WTC11 (cell line): ENCODE measurements around the gene TWF2. TPM values are rescaled to one million over a fixed set of nuclear protein-coding genes. Genes with fewer than 3 reads are reported as not detected.

ENCODE experiments used
- ATAC-seq: fragments of 200-7000 bp; cut with Tn5 transposase; 2 replicates; pipeline ENCODE4 v1.10.0; 2021; ENCODE audit warnings: mild to moderate bottlenecking, moderate library complexity
- CTCF ChIA-PET: fragments of 300-600 bp; sonication (Branson Sonifier 250); formaldehyde crosslinking; loops from one replicate; lab custom pipeline; 2021; ENCODE audit warnings: antibody characterized with exemption; lab: Charles Lee
- POLR2A ChIA-PET: fragments of 350-600 bp; sonication (Branson Sonifier 250); formaldehyde crosslinking; loops from one replicate; lab custom pipeline; 2021; ENCODE audit warnings: antibody characterized with exemption; lab: Charles Lee
- DNase-seq: peaks from one replicate; pipeline ENCODE4 v3.0.0; 2021; ENCODE audit warnings: low spot score
- H3K27ac Mint-ChIP-seq: 2 replicates; pipeline ENCODE4 v1.8.0; 2021; ENCODE audit warnings: mixed read lengths
- H3K27me3 Mint-ChIP-seq: 2 replicates; pipeline ENCODE4 v1.8.0; 2021; ENCODE audit warnings: low read depth, mild to moderate bottlenecking, moderate library complexity, mixed read lengths
- H3K36me3 Mint-ChIP-seq: 2 replicates; pipeline ENCODE4 v1.8.0; 2021; ENCODE audit warnings: mixed read lengths
- H3K4me1 Mint-ChIP-seq: 2 replicates; pipeline ENCODE4 v1.8.0; 2022; ENCODE audit warnings: mixed read lengths
- H3K4me3 Mint-ChIP-seq: 2 replicates; pipeline ENCODE4 v1.8.0; 2021; ENCODE audit warnings: mild to moderate bottlenecking, moderate library complexity, mixed read lengths
- H3K9me3 Mint-ChIP-seq: 2 replicates; pipeline ENCODE4 v1.8.0; 2021; ENCODE audit warnings: mixed read lengths
- ATF1 ChIP-seq: sonication (generic); formaldehyde crosslinking; IDR thresholded peaks from 2 replicates; pipeline ENCODE4 v1.8.1; 2023; ENCODE audit warnings: mild to moderate bottlenecking, moderate library complexity, missing genetic modification reagents
- CBFB ChIP-seq: sonication (generic); formaldehyde crosslinking; IDR thresholded peaks from 2 replicates; pipeline ENCODE4 v1.8.1; 2022; ENCODE audit warnings: mild to moderate bottlenecking, low read depth, missing genetic modification reagents
- CREM ChIP-seq: sonication (generic); formaldehyde crosslinking; IDR thresholded peaks from 2 replicates; pipeline ENCODE4 v1.8.1; 2022; ENCODE audit warnings: mild to moderate bottlenecking, missing genetic modification reagents, moderate library complexity
- E2F1 ChIP-seq: sonication (generic); formaldehyde crosslinking; IDR thresholded peaks from 2 replicates; pipeline ENCODE4 v1.8.0; 2022; ENCODE audit warnings: mild to moderate bottlenecking, missing genetic modification reagents
- ETV6 ChIP-seq: sonication (generic); formaldehyde crosslinking; IDR thresholded peaks from 2 replicates; pipeline ENCODE4 v1.8.1; 2022; ENCODE audit warnings: mild to moderate bottlenecking, missing genetic modification reagents
- GRHL2 ChIP-seq: fragments of 250-450 bp; sonication (Bioruptor Pico); IDR thresholded peaks from 2 replicates; pipeline ENCODE4 v1.8.0; 2022; ENCODE audit warnings: mild to moderate bottlenecking, moderate library complexity; ENCODE audit not compliant: insufficient replicate concordance, severe bottlenecking
- JUN ChIP-seq: sonication (generic); formaldehyde crosslinking; IDR thresholded peaks from 2 replicates; pipeline ENCODE4 v1.8.0; 2023; ENCODE audit warnings: mild to moderate bottlenecking, missing genetic modification reagents
- NFATC4 ChIP-seq: fragments of 250-450 bp; sonication (Bioruptor Pico); IDR thresholded peaks from 2 replicates; pipeline ENCODE4 v1.9.0; 2021; ENCODE audit warnings: mild to moderate bottlenecking
- NFE2L1 ChIP-seq: sonication (generic); formaldehyde crosslinking; IDR thresholded peaks from 2 replicates; pipeline ENCODE4 v1.8.1; 2023; ENCODE audit warnings: missing genetic modification reagents
- PRDM15 ChIP-seq: sonication (generic); formaldehyde crosslinking; IDR thresholded peaks from 2 replicates; pipeline ENCODE4 v1.8.0; 2022; ENCODE audit warnings: missing genetic modification reagents
- PREB ChIP-seq: sonication (generic); formaldehyde crosslinking; IDR thresholded peaks from 2 replicates; pipeline ENCODE4 v1.8.1; 2022; ENCODE audit warnings: mild to moderate bottlenecking, missing genetic modification reagents, moderate library complexity, borderline replicate concordance
- SMAD4 ChIP-seq: sonication (generic); formaldehyde crosslinking; IDR thresholded peaks from 2 replicates; pipeline ENCODE4 v1.8.0; 2022; ENCODE audit warnings: mild to moderate bottlenecking, missing genetic modification reagents
- ZNF423 ChIP-seq: fragments of 250-450 bp; sonication (Bioruptor Pico); IDR thresholded peaks from 2 replicates; pipeline ENCODE4 v2.1.2; 2022; ENCODE audit warnings: mild to moderate bottlenecking, moderate library complexity
- ZNF425 ChIP-seq: fragments of 250-450 bp; sonication (Bioruptor Pico); conservative IDR thresholded peaks from 2 replicates; pipeline ENCODE4 v1.9.0; 2021; ENCODE audit warnings: mild to moderate bottlenecking
- total RNA-seq: library from RNA; stranded (reverse); gene quantifications from 3 replicates; pipeline ENCODE4 v1.2.3, GENCODE V29; 2021
- TF ChIP-seq, protein P1 (sequence below): sonication (generic); formaldehyde crosslinking; IDR thresholded peaks from 2 replicates; pipeline ENCODE4 v1.8.0; 2023; ENCODE audit warnings: missing genetic modification reagents
- TF ChIP-seq, protein P2 (sequence below): sonication (generic); formaldehyde crosslinking; IDR thresholded peaks from 2 replicates; pipeline ENCODE4 v1.8.0; 2023; ENCODE audit warnings: mild to moderate bottlenecking, missing genetic modification reagents
- TF ChIP-seq, protein P3 (sequence below): fragments of 200-600 bp; IDR thresholded peaks from 2 replicates; pipeline ENCODE4 v1.8.0; 2022; ENCODE audit warnings: antibody characterized with exemption
- TF ChIP-seq, protein P4 (sequence below): sonication (generic); formaldehyde crosslinking; IDR thresholded peaks from 2 replicates; pipeline ENCODE4 v1.8.1; 2022; ENCODE audit warnings: low read depth, mild to moderate bottlenecking, moderate library complexity, missing genetic modification reagents, borderline replicate concordance

The TWF2 gene
- total RNA-seq, 1 experiment from 2014 or later = 71.1 TPM

- H3K4me3 Mint-ChIP-seq = no peak overlapping the region
- ChIA-PET CTCF (interaction anchor here (0.8 to 1.1 kb wide), 2 partner anchors 10 to 171 kb away, joined by 3 to 4 read pairs; no protein-coding TSS in a partner anchor), POLR2A (no interaction called here)
- H3K4me1 Mint-ChIP-seq = peaks cover 2% of the 10 kb centered on the region; the same call in 1 of the 2 replicates
- TF ChIP-seq ATF1 (CRISPR knock-in tag) (no peak), ZNF425 (CRISPR knock-in tag) (no peak), NFE2L1 (CRISPR knock-in tag) (no peak), CREM (CRISPR knock-in tag) (no peak), PREB (no peak), ZNF423 (CRISPR knock-in tag) (no peak), JUN (CRISPR knock-in tag) (no peak), PRDM15 (CRISPR knock-in tag) (no peak), E2F1 (CRISPR knock-in tag) (no peak), CBFB (CRISPR knock-in tag) (no peak), ETV6 (CRISPR knock-in tag) (no peak), NFATC4 (CRISPR knock-in tag) (no peak), SMAD4 (no peak), GRHL2 (CRISPR knock-in tag) (no peak)
- TF ChIP-seq, protein P1, sequence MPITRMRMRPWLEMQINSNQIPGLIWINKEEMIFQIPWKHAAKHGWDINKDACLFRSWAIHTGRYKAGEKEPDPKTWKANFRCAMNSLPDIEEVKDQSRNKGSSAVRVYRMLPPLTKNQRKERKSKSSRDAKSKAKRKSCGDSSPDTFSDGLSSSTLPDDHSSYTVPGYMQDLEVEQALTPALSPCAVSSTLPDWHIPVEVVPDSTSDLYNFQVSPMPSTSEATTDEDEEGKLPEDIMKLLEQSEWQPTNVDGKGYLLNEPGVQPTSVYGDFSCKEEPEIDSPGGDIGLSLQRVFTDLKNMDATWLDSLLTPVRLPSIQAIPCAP (CRISPR knock-in tag) = no peak
- TF ChIP-seq, protein P2, sequence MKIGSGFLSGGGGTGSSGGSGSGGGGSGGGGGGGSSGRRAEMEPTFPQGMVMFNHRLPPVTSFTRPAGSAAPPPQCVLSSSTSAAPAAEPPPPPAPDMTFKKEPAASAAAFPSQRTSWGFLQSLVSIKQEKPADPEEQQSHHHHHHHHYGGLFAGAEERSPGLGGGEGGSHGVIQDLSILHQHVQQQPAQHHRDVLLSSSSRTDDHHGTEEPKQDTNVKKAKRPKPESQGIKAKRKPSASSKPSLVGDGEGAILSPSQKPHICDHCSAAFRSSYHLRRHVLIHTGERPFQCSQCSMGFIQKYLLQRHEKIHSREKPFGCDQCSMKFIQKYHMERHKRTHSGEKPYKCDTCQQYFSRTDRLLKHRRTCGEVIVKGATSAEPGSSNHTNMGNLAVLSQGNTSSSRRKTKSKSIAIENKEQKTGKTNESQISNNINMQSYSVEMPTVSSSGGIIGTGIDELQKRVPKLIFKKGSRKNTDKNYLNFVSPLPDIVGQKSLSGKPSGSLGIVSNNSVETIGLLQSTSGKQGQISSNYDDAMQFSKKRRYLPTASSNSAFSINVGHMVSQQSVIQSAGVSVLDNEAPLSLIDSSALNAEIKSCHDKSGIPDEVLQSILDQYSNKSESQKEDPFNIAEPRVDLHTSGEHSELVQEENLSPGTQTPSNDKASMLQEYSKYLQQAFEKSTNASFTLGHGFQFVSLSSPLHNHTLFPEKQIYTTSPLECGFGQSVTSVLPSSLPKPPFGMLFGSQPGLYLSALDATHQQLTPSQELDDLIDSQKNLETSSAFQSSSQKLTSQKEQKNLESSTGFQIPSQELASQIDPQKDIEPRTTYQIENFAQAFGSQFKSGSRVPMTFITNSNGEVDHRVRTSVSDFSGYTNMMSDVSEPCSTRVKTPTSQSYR (CRISPR knock-in tag) = no peak
- TF ChIP-seq, protein P3, sequence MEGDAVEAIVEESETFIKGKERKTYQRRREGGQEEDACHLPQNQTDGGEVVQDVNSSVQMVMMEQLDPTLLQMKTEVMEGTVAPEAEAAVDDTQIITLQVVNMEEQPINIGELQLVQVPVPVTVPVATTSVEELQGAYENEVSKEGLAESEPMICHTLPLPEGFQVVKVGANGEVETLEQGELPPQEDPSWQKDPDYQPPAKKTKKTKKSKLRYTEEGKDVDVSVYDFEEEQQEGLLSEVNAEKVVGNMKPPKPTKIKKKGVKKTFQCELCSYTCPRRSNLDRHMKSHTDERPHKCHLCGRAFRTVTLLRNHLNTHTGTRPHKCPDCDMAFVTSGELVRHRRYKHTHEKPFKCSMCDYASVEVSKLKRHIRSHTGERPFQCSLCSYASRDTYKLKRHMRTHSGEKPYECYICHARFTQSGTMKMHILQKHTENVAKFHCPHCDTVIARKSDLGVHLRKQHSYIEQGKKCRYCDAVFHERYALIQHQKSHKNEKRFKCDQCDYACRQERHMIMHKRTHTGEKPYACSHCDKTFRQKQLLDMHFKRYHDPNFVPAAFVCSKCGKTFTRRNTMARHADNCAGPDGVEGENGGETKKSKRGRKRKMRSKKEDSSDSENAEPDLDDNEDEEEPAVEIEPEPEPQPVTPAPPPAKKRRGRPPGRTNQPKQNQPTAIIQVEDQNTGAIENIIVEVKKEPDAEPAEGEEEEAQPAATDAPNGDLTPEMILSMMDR = no peak
- TF ChIP-seq, protein P4, sequence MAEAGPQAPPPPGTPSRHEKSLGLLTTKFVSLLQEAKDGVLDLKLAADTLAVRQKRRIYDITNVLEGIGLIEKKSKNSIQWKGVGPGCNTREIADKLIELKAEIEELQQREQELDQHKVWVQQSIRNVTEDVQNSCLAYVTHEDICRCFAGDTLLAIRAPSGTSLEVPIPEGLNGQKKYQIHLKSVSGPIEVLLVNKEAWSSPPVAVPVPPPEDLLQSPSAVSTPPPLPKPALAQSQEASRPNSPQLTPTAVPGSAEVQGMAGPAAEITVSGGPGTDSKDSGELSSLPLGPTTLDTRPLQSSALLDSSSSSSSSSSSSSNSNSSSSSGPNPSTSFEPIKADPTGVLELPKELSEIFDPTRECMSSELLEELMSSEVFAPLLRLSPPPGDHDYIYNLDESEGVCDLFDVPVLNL (CRISPR knock-in tag) = no peak
- no peaks in the 10 kb centered on the region for H3K36me3 Mint-ChIP-seq
- ATAC-seq (no peak), DNase-seq (no peak)
- no peaks in the 10 kb centered on the region for H3K27me3 Mint-ChIP-seq
- H3K9me3 Mint-ChIP-seq = peaks cover 3% of the 10 kb centered on the region; the same call in 1 of the 2 replicates
- no peak overlapping the region for H3K27ac Mint-ChIP-seq
These were observed 53.6 kb downstream of the TWF2 start for GRCh38 chr3:52185311-52185710.
